ENCODE results near the gene ATXN1. TPM values are rescaled to one million over a fixed set of nuclear protein-coding genes. Genes with fewer than 3 reads are reported as not detected.
"Not testable (repeated sequence)": the region's sequence is repeated elsewhere in the genome, so short reads cannot be mapped to it uniquely, and the experiment has no call there.

Gene ATXN1
- total RNA-seq, 1 donor from 2014 or later: 69.1 TPM

DNA sequence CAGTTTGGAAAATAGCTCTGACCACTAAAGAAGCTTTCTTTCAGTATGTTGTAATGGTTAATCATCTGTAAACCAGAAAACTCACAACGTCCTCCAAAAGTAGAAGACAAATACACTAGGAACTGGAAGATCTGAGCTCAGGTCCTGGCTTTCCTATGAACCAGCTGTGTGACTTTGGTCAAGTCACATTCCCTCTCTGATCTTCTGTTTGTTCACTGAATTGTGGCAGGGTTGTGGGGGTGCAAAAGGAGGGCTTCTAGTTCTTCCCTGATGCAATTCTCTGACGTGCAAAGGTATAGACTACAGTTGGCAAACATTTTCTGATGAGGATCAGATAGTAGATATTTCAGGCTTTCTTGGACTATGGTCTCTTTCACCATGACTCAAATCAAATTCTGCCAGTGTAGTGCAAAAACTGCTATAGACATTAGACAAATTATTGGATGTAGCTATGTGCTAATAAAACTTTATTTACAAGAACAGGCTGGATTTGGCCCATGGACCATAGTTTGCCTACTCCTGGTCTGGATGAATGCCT lies 44.9 kb downstream of the ATXN1 start:
- H3K9me3 Mint-ChIP-seq: no peaks in the 10 kb centered on the region
- peaks cover 64% of the 10 kb centered on the region for H3K4me1 Mint-ChIP-seq (ENCODE audit: low read depth)
- intact Hi-C loops (cut with micrococcal nuclease): no loop called here
- H3K4me3 Mint-ChIP-seq (ENCODE audit: low read depth): no peak overlapping the region
- H3K27ac Mint-ChIP-seq: no peak overlapping the region
- no peaks in the 10 kb centered on the region for H3K27me3 Mint-ChIP-seq (ENCODE audit: low read depth)
- DNase-seq (ENCODE audit: low spot score): no peak
- H3K36me3 Mint-ChIP-seq (ENCODE audit: low read depth): peaks cover 48% of the 10 kb centered on the region

DNA sequence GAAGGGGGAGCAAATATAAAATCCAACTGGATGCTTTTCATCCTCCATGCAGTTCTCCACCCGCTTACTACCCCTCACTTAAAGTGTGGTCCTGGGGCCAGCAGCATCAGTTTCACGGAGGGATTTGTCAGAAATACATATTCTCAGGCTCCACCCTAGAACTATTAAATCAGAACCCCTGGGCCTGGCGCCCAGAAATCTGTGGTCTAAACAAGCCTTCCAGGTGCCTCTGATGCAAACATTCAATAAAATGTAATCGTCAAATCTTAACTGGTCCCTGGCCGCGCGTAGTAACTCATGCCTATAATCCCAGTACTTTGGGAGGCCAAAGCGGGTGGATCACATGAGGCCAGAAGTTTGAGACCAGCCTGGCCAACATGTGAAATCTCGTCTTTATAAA lies 47.7 kb downstream of the ATXN1 start:
- peaks cover 63% of the 10 kb centered on the region for H3K4me1 Mint-ChIP-seq (ENCODE audit: low read depth)
- intact Hi-C loops (cut with micrococcal nuclease): loop anchor here (5.0 kb wide), 1 partner anchor 41 kb away; no protein-coding TSS in a partner anchor

DNA sequence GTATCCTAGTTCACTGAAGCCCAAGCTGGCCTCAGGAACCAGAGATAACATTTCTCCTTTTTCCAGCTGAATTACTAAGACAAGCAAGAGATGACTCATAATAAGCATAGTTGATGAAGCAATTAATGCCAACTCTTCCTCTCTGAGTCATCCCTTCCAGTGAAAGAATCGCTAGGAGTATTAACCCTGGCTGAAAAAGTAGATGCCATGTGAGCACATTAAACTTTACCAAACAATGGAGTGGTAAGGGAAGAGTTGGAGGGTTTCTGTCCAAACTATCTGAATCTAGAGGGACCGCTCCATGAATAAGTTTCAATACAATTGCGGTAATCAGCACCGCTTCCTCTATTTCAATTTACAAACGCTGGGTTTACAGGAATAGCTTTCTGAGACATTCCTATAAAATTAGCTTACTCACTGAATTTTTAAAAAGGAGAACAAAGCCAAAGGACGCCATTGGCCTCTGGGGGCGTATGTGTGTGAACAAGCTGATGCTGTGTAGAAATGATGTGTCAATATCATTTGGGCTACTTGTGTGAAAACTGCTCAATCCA lies 48.3 kb downstream of the ATXN1 start:
- no peak for DNase-seq (ENCODE audit: low spot score)
- H3K4me1 Mint-ChIP-seq (ENCODE audit: low read depth): peaks cover 66% of the 10 kb centered on the region
- peak overlapping the region; percentile 91 for H3K27ac Mint-ChIP-seq
- H3K4me3 Mint-ChIP-seq (ENCODE audit: low read depth): peak overlapping the region; percentile 62
- H3K27me3 Mint-ChIP-seq (ENCODE audit: low read depth): no peaks in the 10 kb centered on the region
- intact Hi-C loops (cut with micrococcal nuclease): loop anchor here (1.0 to 5.0 kb wide), 7 partner anchors 9 to 48 kb away; partner anchors contain the start of gene ATXN1
- H3K36me3 Mint-ChIP-seq (ENCODE audit: low read depth): peaks cover 36% of the 10 kb centered on the region
- no peaks in the 10 kb centered on the region for H3K9me3 Mint-ChIP-seq

More for the DNA sequence above, 47.7 kb downstream of the ATXN1 start:
- Mint-ChIP-seq H3K9me3 (no peaks in the 10 kb centered on the region), H3K36me3 (ENCODE audit: low read depth) (peaks cover 39% of the 10 kb centered on the region), H3K27ac (peak overlapping the region; percentile 91), H3K27me3 (ENCODE audit: low read depth) (no peaks in the 10 kb centered on the region), H3K4me3 (ENCODE audit: low read depth) (no peak overlapping the region)
- no peak for DNase-seq (ENCODE audit: low spot score)

DNA sequence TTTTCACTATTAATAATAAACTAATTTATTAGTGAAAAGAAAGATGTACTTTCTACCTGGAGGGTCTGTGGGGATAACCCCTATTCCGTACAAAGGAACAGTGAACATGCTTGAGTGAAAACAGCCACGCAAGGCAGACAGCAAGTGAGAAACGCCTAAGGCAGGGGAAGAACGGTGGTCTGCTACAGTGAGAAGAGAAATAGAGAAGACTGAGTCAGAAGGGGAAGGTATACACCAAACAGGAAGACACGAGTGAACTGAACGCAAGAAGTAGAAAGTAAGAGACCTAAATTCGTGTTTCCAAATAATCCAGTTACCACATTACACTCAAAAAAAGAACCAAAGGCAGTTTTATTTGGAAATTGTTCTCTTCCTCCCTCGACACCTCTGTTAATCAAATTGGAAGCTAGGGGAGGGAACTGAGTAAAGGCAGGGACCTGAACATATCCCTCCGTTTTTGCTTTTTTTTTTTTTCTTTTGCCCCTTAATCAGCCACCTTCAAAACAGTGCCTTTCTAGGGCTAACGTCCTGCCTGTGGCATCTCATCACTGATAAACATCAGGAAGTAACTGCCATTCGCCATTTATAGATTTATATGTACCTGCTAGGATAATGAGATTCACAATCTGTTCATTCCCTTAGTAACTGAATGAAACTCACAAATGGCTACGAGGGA lies 48.9 kb downstream of the ATXN1 start:
- peaks cover 31% of the 10 kb centered on the region for H3K36me3 Mint-ChIP-seq (ENCODE audit: low read depth)
- DNase-seq (ENCODE audit: low spot score): no peak
- H3K27me3 Mint-ChIP-seq (ENCODE audit: low read depth): no peaks in the 10 kb centered on the region
- H3K9me3 Mint-ChIP-seq: no peaks in the 10 kb centered on the region
- H3K4me3 Mint-ChIP-seq (ENCODE audit: low read depth): peak overlapping the region; percentile 62
- peak overlapping the region; percentile 91 for H3K27ac Mint-ChIP-seq
- peaks cover 68% of the 10 kb centered on the region for H3K4me1 Mint-ChIP-seq (ENCODE audit: low read depth)
- intact Hi-C loops (cut with micrococcal nuclease): loop anchor here (1.0 to 5.0 kb wide), 7 partner anchors 8 to 49 kb away; partner anchors contain the start of gene ATXN1

DNA sequence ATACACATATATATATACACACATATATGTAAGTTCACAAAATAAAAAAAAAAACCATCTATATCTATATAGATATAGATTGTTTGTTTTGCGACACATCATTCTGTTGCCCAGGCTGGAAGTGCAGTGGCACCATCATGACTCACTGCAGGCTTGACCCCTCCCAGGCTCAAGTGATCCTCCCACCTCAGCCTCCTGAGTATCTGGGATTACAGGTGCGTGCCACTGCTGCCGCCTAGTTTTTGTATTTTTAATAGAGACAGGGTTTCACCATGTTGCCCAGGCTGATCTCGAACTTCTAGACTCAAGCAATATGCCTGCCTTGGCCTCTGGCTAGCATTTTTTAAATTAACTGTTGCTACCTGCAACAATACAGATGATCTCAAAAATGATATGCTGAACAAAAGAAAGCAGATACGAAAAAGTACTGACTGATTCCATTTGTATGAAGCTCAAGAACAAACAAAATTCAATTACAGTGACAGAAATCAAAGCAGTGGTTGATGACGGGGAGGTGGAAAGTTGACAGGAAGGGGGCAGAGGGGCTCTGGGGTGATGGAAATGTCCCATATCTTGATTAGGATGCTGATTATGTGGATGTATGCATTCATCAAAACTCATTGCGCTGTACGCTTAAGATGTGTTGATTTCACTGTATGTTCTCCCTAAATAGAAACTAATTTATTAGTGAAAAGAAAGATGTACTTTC lies 49.6 kb downstream of the ATXN1 start:
- Mint-ChIP-seq H3K4me3 (ENCODE audit: low read depth) (peak overlapping the region; percentile 78), H3K27ac (peak overlapping the region; percentile 84), H3K4me1 (ENCODE audit: low read depth) (peaks cover 66% of the 10 kb centered on the region), H3K9me3 (no peaks in the 10 kb centered on the region), H3K36me3 (ENCODE audit: low read depth) (peaks cover 29% of the 10 kb centered on the region), H3K27me3 (ENCODE audit: low read depth) (no peaks in the 10 kb centered on the region)
- no peak for DNase-seq (ENCODE audit: low spot score)
- intact Hi-C loops (cut with micrococcal nuclease): loop anchor here (1.0 to 5.0 kb wide), 7 partner anchors 7 to 50 kb away; partner anchors contain the start of gene ATXN1

DNA sequence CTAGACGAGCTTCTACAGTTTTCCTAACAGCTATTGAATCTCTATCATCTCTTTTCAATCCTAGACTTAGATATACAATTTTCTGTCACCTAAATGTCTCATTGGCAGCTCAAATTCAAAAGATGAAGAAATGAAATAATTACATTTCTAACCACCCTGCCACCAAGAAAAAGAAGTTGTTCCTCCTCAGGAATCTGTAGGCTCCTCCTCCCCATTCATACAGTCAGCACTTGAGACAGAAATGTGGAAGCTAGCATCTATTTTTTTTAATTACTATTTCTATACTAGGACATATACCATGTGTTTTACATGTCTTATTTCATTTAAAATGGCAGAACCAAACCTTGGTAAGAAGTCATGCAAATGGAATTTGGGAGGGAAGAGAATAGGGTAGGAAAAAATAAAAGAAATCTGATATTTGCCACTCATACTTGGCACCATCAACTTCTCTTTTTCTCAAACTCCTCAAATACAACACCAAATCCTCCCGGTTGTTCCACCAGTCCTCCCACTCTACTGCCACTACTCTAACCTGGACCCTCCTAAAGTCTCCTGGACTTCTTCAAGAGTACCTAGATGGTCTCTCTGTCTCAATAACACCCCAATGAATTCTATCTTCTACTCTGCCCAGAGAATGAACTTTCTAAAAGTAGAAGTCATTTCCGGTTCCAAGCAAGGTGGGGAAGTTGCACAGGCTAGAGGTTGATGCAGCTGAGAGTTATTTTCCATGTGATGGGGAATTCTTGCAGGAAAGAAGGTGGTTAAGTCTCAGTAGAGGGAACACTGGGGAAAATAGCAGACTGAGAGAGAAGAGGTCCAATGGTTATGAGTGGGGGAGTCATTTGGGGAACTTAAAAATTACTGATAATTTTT lies 54.1 kb downstream of the ATXN1 start:
- H3K9me3 Mint-ChIP-seq: no peaks in the 10 kb centered on the region
- H3K36me3 Mint-ChIP-seq (ENCODE audit: low read depth): peaks cover 30% of the 10 kb centered on the region
- no peak for DNase-seq (ENCODE audit: low spot score)
- peaks cover 53% of the 10 kb centered on the region for H3K4me1 Mint-ChIP-seq (ENCODE audit: low read depth)
- H3K4me3 Mint-ChIP-seq (ENCODE audit: low read depth): no peak overlapping the region
- H3K27ac Mint-ChIP-seq: peak overlapping the region; percentile 70
- no peaks in the 10 kb centered on the region for H3K27me3 Mint-ChIP-seq (ENCODE audit: low read depth)
- intact Hi-C loops (cut with micrococcal nuclease): no loop called here

DNA sequence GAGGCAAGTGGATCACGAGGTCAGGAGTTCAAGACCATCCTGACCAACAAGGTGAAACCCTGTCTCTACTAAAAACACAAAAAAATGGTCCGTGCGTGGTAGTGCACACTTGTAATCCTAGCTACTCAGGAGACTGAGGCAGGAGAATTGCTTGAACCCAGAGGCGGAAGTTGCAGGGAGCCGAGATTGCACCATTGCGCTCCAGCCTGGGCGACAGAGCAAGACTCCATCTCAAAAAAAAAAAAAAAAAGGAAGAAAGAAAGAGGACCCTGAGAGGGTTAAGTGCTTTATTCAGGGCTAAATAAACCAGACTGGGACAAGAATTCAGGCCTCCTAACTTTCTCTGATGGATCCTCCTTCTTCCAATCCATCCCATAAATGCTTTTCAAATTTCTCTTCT lies 54.8 kb downstream of the ATXN1 start:
- H3K4me1 Mint-ChIP-seq (ENCODE audit: low read depth): peaks cover 51% of the 10 kb centered on the region
- DNase-seq (ENCODE audit: low spot score); H3K9me3 Mint-ChIP-seq; H3K4me3 Mint-ChIP-seq (ENCODE audit: low read depth); intact Hi-C loops (cut with micrococcal nuclease); H3K27me3 Mint-ChIP-seq (ENCODE audit: low read depth): not testable (repeated sequence)
- H3K27ac Mint-ChIP-seq: peak overlapping the region; percentile 7
- H3K36me3 Mint-ChIP-seq (ENCODE audit: low read depth): peaks cover 33% of the 10 kb centered on the region

DNA sequence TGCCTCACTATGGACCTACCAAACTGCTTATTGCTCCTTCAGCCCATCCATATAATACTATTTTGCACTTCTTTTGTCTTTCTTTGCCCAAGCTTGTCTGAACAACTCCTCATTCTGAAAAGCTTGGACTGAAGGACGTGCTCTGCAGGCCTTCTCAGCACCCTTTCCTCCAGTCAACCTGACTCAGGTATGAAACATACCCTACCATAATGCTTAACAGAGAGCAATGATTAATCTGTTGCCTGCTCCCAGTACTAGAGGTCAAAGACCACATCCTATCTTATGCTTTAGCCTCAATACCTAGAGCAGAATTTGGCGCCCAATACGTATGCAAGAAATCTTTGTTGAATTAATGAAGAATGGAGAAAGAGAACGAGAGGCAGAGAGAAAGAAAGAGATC lies 55.2 kb downstream of the ATXN1 start:
- Mint-ChIP-seq H3K4me1 (ENCODE audit: low read depth) (peaks cover 52% of the 10 kb centered on the region), H3K27ac (peak overlapping the region; percentile 92), H3K9me3 (peaks cover 3% of the 10 kb centered on the region), H3K36me3 (ENCODE audit: low read depth) (peaks cover 38% of the 10 kb centered on the region), H3K27me3 (ENCODE audit: low read depth) (no peaks in the 10 kb centered on the region), H3K4me3 (ENCODE audit: low read depth) (peak overlapping the region; percentile 3)
- no peak for DNase-seq (ENCODE audit: low spot score)
- intact Hi-C loops (cut with micrococcal nuclease): no loop called here

DNA sequence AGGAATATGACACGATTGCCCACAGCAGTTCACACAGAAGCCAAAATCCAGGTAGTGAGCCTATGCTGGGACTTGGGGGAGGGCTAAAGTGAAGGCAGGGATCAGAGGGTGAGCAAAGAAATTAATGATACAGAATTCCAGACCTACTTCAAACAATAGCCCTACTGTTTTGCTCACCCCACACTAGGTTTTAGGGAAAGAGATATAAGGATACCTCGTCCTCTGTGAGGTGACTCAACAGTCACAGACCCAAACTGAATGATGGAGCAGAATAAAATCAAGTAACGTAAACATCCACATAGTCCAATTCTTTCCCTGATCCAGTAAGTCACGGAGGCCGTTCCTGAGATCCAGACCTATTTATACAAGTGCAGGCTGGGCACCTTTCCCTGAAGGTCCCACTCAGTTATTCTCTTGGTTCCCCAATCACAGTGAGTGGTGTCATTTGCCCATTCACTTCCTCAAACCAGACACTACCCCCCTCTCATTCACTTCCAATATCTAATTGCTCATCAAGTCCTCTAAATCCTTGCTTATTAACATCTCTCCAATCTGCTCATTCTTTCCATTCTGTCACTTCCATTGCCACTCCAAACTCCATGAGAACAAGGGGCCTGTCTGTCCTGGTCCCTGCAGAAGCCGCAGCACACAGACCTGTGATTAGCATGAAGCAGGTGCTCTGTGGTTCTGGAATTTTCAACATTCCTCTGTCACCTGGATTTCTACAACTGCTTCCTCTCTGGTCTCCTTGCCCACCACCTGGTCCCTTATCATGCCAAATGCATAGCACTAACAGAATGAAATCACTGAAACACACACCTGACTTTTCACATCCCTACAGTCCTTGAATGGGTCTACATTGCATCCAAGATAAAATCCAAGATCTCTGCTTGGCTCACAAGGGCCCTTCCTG lies 55.9 kb downstream of the ATXN1 start:
- peaks cover 56% of the 10 kb centered on the region for H3K4me1 Mint-ChIP-seq (ENCODE audit: low read depth)
- peaks cover 3% of the 10 kb centered on the region for H3K9me3 Mint-ChIP-seq
- peak overlapping the region; percentile 79 for H3K4me3 Mint-ChIP-seq (ENCODE audit: low read depth)
- H3K27me3 Mint-ChIP-seq (ENCODE audit: low read depth): no peaks in the 10 kb centered on the region
- DNase-seq (ENCODE audit: low spot score): no peak
- intact Hi-C loops (cut with micrococcal nuclease): loop anchor here (2.0 kb wide), 1 partner anchor 15 kb away; no protein-coding TSS in a partner anchor
- peak overlapping the region; percentile 92 for H3K27ac Mint-ChIP-seq
- H3K36me3 Mint-ChIP-seq (ENCODE audit: low read depth): peaks cover 42% of the 10 kb centered on the region

DNA sequence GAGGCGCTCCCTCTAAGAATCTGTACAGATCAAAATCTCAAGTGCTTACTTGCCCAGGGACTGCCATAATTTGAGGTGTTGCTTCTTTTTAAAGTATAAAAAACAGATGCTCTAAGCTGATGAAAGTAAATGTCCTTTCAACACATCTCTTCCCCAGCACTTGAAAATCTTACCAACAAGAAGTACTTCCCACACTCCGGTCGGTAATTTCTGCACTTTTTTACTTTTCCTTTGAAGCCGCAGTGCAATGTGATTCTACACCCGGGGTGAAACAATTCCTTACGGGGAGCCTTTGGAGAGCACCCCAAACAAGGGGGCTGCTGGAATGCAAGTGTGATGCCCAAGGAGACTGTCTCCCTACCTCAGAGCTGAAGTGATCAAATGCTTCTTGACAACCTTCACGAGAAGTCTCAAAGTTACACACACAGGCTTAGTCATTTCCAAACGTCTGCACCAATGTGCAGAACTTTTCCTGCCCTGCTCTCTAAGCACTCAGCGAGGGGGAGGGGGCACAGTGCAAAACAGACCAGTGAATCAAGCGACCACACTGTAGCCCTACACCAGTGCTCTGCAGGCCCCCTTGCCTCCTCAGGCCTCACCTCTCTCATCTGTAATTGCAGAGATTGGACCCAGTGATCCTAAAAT lies 56.7 kb downstream of the ATXN1 start:
- H3K9me3 Mint-ChIP-seq: peaks cover 3% of the 10 kb centered on the region

More for the DNA sequence above, 56.7 kb downstream of the ATXN1 start:
- H3K27me3 Mint-ChIP-seq (ENCODE audit: low read depth): no peaks in the 10 kb centered on the region
- DNase-seq (ENCODE audit: low spot score): peak; percentile 49
- peak overlapping the region; percentile 92 for H3K27ac Mint-ChIP-seq
- intact Hi-C loops (cut with micrococcal nuclease): loop anchor here (1.0 to 2.0 kb wide), 2 partner anchors 8 to 14 kb away; no protein-coding TSS in a partner anchor
- peaks cover 64% of the 10 kb centered on the region for H3K4me1 Mint-ChIP-seq (ENCODE audit: low read depth)
- H3K4me3 Mint-ChIP-seq (ENCODE audit: low read depth): peak overlapping the region; percentile 79
- H3K36me3 Mint-ChIP-seq (ENCODE audit: low read depth): peaks cover 42% of the 10 kb centered on the region

Measured in activated T-helper 2 cell treated with anti-CD3 and anti-CD28 coated beads, Interferon-gamma antibody, Interleukin-2, Interleukin-4, amounts not matched to agents 10 μg/mL and 5 μg/mL and 100 μg/mL, durations not matched to agents 14 hours and 24 hours and 36 hours (primary cell).